HT1080 (cell line): ENCODE measurements around the gene RPRD2. TPM values are rescaled to one million over a fixed set of nuclear protein-coding genes. Genes with fewer than 3 reads are reported as not detected.

Experiments
- DNase-seq: peaks from one replicate; pipeline ENCODE4 v3.0.0-alpha.2; 2015; ENCODE audit warnings: low read depth
- total RNA-seq: library from RNA; depleted of rRNA; stranded (reverse); fragments of >200 nt; shearing (Covaris generic); gene quantifications from 2 replicates; pipeline ENCODE4 v1.2.3, GENCODE V29; 2014

The RPRD2 gene
- total RNA-seq, 1 experiment from 2014 or later = 8.7 TPM

- DNase-seq = no peak
Observed at GRCh38 chr1:150469291-150469690, 105.3 kb downstream of the RPRD2 start.

DNA sequence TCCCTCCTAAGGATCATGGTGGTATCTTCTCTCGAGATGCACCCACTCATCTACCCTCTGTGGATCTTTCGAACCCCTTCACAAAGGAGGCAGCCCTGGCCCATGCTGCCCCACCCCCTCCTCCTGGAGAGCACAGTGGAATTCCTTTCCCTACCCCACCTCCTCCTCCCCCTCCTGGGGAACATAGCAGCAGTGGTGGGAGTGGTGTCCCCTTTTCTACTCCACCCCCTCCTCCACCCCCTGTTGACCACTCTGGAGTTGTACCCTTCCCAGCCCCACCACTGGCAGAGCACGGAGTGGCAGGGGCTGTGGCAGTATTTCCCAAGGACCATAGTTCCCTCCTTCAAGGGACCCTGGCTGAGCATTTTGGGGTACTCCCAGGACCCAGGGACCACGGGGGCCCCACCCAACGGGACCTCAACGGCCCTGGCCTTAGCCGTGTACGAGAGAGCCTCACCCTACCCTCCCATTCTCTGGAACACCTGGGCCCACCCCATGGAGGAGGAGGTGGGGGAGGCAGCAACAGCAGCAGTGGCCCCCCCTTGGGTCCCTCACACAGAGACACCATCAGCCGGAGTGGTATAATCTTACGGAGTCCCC, 108.8 kb downstream of the RPRD2 start:
- no peak for DNase-seq

GRCh38 chr1:150473659-150474058, 109.7 kb downstream of the RPRD2 start:
- DNase-seq = no peak

DNA sequence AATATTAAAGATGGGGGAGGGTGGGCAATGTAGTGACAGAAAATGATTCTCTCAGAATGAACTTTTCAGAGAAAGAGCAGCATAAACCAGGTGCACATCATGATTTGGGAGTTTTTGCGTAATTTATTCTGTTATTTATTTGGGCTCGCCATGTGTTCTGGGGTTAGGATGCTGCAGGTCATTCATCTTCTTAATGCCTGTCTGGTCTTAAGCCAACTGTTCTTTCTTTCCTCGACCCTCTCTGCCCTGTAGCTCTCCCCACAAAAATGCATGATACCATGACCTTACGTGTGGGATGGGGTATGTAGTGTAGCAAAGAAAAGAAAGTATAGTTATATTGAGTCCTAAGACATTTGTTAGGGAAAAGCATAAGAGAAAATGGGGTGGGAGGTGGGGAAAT, 110.9 kb downstream of the RPRD2 start:
- DNase-seq = no peak

DNA sequence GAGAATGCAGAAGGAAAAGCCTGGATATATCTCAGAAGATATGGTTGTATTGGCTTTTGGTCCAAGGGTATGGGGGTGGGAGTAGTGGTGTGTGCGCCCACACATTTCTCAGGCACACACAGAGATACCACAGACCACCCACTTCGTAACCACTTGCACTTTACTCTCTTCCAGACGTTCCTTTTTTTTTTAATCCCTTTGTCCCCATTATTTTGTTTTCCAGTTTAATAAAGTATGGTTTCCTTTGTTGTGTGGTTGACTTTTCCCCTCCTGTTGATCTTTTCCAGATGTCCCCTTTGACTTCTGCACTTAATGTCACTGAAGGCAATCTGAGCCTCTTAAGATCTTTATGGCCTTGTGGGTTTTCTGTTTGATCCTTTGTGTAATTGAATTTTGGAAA, 112.8 kb downstream of the RPRD2 start:
- no peak for DNase-seq

GRCh38 chr1:150477320-150477719, 113.4 kb downstream of the RPRD2 start:
- DNase-seq = no peak

- peak; percentile 27 for DNase-seq
Observed at GRCh38 chr1:150477733-150478132, 113.8 kb downstream of the RPRD2 start.

DNA sequence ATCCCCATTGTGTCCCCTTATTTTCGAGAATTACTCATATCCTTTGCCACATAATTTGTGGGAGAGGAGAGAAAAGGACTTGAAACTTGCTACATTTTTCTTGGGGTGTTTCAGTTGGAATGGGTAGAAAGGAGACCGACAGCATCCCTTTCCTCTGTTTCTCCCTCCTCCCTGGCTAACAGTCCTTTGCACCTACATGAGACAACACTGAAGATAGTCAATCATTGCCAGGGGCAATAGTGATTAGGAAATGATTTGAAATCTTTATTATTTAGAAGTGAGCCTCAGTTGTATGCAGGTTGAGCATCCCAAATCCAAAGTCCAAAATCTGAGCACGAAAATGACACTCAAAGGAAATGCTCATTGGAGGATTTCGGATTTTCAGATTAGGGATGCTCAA, 115.4 kb downstream of the RPRD2 start:
- no peak for DNase-seq

GRCh38 chr1:150479927-150480352, 116.0 kb downstream of the RPRD2 start:
- no peak for DNase-seq

DNA sequence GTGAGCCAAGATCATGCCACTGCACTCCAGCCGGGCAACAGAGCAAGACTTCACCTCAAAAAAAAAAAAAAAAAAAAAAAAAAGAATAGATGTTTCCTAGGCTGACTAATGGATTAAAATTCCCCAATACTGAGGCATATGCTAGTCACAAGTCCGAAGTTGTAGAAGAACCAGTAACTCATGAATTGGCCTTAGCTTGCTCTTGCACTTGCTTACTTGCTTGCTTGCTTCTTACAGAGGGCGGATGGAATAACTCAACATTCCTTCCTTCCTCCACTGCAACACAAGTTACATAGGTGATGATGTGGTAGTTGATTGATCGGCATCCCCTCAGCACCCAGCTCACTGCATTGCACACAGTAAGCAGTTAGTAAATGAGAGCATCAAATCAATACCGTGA, 120.5 kb downstream of the RPRD2 start:
- DNase-seq = peak; percentile 23

- DNase-seq = peak; percentile 52
Observed at GRCh38 chr1:150484861-150485260, 120.9 kb downstream of the RPRD2 start.

DNA sequence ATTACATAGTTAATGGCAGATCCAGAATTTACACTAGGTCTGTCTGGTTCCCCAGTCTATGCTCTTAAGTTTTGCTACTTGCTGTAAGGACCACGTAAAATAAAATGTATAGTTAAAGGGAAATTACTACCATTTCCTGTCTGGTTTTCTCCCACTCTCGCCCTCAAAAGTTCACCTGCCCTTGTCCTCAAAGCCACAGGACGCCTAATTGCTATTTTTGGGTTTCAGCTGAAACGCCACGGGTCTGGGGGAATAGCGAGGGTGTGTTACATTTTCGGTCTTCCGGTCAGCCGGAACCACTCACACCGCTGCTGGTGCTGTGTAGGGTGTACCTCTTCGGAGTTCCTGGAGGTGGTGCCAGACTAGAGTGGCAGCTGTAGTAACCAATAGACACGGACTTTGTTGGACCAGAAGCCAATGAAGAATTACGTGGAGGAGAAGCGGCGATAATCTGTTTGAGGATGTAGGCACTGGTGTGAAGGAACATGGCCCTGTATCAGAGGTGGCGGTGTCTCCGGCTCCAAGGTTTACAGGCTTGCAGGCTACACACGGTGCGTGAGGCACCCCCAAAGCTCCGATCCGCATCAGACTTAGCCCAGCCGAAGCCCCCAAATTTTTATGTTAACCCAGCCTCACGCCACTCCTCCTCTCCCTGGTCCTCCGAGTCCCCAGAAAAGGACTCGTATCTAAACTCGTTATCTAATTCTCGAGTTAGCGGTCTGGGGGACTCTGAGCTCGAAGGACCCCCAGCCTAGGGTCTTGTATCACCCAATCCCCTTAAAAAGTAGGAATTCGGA, 123.2 kb downstream of the RPRD2 start, which contains the start of gene TARS2:
Gene TARS2 (plus strand): TSS at position 454 of the 797 bp plus-strand sequence. CDS start 32 bp downstream, at position 486.
- peak; percentile 97 for DNase-seq

- DNase-seq = no peak
Observed at GRCh38 chr1:150487763-150488115, 123.8 kb downstream of the RPRD2 start.

- DNase-seq = no peak
Observed at GRCh38 chr1:150493175-150493574, 129.2 kb downstream of the RPRD2 start.

DNA sequence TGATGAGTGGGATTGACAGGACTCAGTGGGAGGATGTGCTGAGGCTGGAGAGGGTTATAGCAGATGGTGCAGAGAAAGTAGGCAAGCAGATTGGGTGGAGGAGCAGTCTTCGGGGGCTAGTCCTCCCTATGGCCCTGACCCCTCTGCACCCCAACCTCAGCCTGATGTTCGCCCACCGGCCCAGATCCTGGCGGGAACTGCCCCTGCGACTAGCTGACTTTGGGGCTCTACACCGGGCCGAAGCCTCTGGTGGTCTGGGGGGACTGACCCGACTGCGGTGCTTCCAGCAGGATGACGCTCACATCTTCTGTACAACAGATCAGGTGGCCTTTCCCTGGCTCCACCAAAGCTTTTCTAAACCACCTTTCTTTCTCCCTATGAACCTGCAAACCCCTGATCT, 134.4 kb downstream of the RPRD2 start:
- DNase-seq = no peak

DNA sequence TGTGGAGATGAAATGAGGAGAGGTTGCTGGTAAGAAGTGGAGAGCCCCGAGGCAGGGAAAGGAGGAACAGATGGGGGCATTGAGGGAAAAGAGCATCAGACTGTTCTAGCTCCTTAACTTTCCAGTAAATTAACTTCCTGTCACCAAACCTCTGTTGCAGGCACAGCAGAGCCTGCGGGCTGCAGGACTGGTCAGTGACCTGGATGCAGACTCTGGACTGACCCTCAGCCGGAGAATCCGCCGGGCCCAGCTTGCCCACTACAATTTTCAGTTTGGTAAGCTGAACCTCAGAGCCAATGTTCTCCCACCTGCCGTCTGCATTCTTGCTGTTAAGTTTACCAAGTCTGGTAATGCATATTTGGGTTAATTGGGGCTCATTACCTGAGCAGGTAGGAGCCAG, 141.5 kb downstream of the RPRD2 start:
- DNase-seq = no peak

DNA sequence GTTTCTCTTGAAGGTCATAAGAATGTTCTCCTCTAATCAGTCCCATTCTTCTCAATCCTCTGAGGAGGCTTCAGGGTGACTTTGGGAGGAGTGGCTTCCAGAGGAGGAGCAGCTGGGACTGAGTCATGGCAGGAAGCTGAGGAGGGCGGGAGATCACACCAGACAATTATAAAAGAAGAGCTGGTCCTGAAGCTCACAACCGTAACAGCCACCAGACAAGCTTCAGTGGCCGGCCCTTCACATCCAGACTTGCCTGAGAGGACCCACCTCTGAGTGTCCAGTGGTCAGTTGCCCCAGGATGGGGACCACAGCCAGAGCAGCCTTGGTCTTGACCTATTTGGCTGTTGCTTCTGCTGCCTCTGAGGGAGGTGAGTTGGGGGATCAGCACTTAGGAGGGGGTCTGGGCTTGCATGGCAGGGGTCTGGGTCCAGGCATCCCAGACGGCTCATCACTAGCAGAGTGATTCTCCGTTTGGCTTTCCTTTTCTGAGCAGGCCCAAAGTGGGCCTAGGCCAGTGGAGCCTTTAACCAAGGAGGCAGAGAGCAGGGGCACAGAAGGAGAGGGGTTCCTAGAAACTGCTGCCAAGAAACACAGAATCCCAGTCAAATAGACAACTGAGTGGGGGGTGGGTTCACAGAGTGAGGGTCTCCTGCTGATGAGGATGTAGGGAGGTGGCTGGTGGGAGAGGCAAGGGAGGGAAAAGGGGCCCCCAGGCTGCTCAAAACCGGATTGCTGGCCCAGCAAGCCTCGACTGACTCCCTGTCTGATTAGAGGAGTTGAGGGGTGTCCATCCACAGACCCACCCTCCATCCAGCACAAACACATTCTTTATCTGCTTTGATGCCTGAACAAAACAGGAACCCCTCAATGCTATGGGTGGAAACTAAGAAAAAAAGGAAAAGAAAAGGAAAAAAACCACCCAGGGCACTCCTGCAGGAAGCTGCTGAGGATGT, 144.2 kb downstream of the RPRD2 start, which contains the start of gene ECM1:
Gene ECM1 (plus strand): TSS at position 198 of the 953 bp plus-strand sequence. CDS start 101 bp downstream, at position 299.
- peak; percentile 88 for DNase-seq

DNA sequence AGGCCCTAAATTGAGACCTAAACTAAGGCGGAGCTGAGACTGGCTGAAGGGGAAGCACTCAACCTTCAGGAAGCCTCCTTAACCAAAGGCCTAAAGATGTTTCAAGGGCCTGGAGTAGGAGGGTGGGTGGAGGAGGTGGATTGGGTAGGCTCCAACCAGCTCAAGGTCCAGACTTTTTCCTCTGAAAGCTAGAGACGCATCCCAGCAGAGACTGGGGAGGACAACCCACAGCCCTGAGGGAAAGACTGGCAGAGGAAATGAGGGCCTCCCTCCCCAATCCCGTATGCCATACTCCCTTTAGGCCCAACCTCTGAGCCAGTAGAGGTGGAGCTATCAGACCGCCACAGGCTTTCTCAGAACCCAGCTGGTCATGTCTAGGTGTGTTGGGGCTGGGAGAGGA, 145.0 kb downstream of the RPRD2 start:
- DNase-seq = no peak

DNA sequence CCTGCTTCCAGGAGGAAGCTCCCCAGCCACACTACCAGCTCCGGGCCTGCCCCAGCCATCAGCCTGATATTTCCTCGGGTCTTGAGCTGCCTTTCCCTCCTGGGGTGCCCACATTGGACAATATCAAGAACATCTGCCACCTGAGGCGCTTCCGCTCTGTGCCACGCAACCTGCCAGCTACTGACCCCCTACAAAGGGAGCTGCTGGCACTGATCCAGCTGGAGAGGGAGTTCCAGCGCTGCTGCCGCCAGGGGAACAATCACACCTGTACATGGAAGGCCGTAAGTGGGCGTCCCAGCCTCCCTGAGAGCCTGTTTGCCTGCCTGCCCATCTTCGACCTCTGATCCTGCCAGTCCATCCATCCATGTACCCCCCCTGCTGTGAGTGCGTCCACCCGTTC, 147.6 kb downstream of the RPRD2 start:
- no peak for DNase-seq

DNA sequence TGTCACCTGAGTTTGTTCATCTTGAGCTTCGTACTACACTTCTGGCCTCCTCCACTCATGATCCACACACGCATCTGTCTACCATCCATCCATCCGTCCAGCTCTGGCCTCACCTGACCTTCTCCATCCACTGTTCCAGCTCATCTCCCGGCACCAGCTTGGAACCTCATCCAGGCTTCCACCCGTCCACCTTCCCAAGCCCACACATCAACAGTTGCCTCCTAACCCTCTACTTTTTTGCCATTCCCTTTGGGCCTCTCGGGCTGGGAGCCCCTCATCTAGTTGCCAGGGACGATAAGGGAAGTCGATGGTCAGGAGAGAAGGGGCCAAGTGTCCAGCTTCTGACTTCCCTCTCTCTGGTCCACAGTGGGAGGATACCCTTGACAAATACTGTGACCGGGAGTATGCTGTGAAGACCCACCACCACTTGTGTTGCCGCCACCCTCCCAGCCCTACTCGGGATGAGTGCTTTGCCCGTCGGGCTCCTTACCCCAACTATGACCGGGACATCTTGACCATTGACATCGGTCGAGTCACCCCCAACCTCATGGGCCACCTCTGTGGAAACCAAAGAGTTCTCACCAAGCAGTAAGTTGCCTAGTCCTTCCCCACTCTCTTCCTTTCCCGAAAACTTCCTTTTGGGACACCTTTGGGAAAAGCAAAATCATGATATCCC, 148.2 kb downstream of the RPRD2 start:
- DNase-seq = no peak

- DNase-seq = no peak
Observed at GRCh38 chr1:150512846-150513245, 148.9 kb downstream of the RPRD2 start.
